Trophoblast cell (in vitro differentiated cells and primary cell): ENCODE data around the gene KEL.

Source experiments
- DNase-seq, 2 donors: peaks; one replicate each; pipeline ENCODE4 v3.0.0-alpha.2; 2016
- H2AFZ ChIP-seq: 2 replicates; pipeline ENCODE4 v1.6.1; 2013; ENCODE audit warnings: low read length, moderate library complexity, mild to moderate bottlenecking; ENCODE audit not compliant: insufficient read depth, poor library complexity
- H2AK5ac ChIP-seq: 2 replicates; pipeline ENCODE4 v1.6.1; 2013; ENCODE audit warnings: mild to moderate bottlenecking, low read length
- H2BK120ac ChIP-seq: 2 replicates; pipeline ENCODE4 v1.6.1; 2013; ENCODE audit warnings: low read length, mild to moderate bottlenecking, moderate library complexity; ENCODE audit not compliant: insufficient read depth, poor library complexity
- H2BK12ac ChIP-seq: 2 replicates; pipeline ENCODE4 v1.6.1; 2013; ENCODE audit warnings: mild to moderate bottlenecking, low read length, moderate library complexity
- H2BK5ac ChIP-seq: 2 replicates; pipeline ENCODE4 v1.6.1; 2013; ENCODE audit warnings: low read length, low read depth, moderate library complexity, mild to moderate bottlenecking; ENCODE audit not compliant: poor library complexity
- H3K14ac ChIP-seq: 2 replicates; pipeline ENCODE4 v1.6.1; 2013; ENCODE audit warnings: mild to moderate bottlenecking, low read length
- H3K18ac ChIP-seq: 2 replicates; pipeline ENCODE4 v1.6.1; 2013; ENCODE audit warnings: mild to moderate bottlenecking, low read length
- H3K23ac ChIP-seq: 2 replicates; pipeline ENCODE4 v1.6.1; 2013; ENCODE audit warnings: low read length
- H3K27ac ChIP-seq: 2 replicates; pipeline ENCODE4 v1.5.1; 2013; ENCODE audit warnings: low read depth, mild to moderate bottlenecking, inconsistent platforms, low read length, moderate library complexity
- H3K27me3 ChIP-seq: 2 replicates; pipeline ENCODE4 v1.6.1; 2013; ENCODE audit warnings: inconsistent platforms, mild to moderate bottlenecking, low read length, moderate library complexity; ENCODE audit not compliant: insufficient read depth
- H3K36me3 ChIP-seq, 2 experiments: 1 replicate in 1 of 2; 2 replicates in 1 of 2; pipeline ENCODE4 v1.6.1; 2013; ENCODE audit warnings: low read length in 2 of 2, mild to moderate bottlenecking in 2 of 2, moderate library complexity in 1 of 2; ENCODE audit not compliant: insufficient read depth in 2 of 2, control insufficient read depth in 1 of 2
- H3K4ac ChIP-seq: 2 replicates; pipeline ENCODE4 v1.6.1; 2013; ENCODE audit warnings: low read depth, mild to moderate bottlenecking, low read length, moderate library complexity
- H3K4me1 ChIP-seq, 2 experiments: 1 replicate in 1 of 2; 2 replicates in 1 of 2; pipeline ENCODE4 v1.6.1; 2013; ENCODE audit warnings: low read length in 2 of 2, mild to moderate bottlenecking in 2 of 2, moderate library complexity in 1 of 2; ENCODE audit not compliant: insufficient read depth in 2 of 2, control insufficient read depth in 1 of 2
- H3K4me2 ChIP-seq: 2 replicates; pipeline ENCODE4 v1.6.1; 2013; ENCODE audit warnings: inconsistent platforms, mild to moderate bottlenecking, low read length, moderate library complexity
- H3K4me3 ChIP-seq: 2 replicates; pipeline ENCODE4 v1.5.1; 2013; ENCODE audit warnings: mild to moderate bottlenecking, low read depth, low read length, inconsistent platforms
- H3K79me1 ChIP-seq: one replicate; pipeline ENCODE4 v1.6.1; 2013; ENCODE audit warnings: low read length
- H3K79me2 ChIP-seq: 2 replicates; pipeline ENCODE4 v1.6.1; 2013; ENCODE audit warnings: low read length, mild to moderate bottlenecking; ENCODE audit not compliant: control insufficient read depth, insufficient read depth, poor library complexity
- H3K9ac ChIP-seq: 2 replicates; pipeline ENCODE4 v1.6.1; 2013; ENCODE audit warnings: mild to moderate bottlenecking, low read length
- H3K9me3 ChIP-seq: 2 replicates; pipeline ENCODE4 v1.6.1; 2013; ENCODE audit warnings: low read depth, mild to moderate bottlenecking, control low read depth, inconsistent platforms, low read length; ENCODE audit not compliant: insufficient read depth
- H4K12ac ChIP-seq: 2 replicates; pipeline ENCODE4 v1.6.1; 2013; ENCODE audit warnings: low read depth, mild to moderate bottlenecking, low read length, moderate library complexity
- H4K8ac ChIP-seq: 2 replicates; pipeline ENCODE4 v1.6.1; 2013; ENCODE audit warnings: low read depth, mild to moderate bottlenecking, low read length, moderate library complexity
- H4K91ac ChIP-seq: one replicate; pipeline ENCODE4 v1.6.1; 2013; ENCODE audit warnings: low read depth, mild to moderate bottlenecking, low read length, moderate library complexity
- WGBS: extraction: QIAGEN DNeasy Blood & Tissue Kit; methylation state at CpG from one replicate; pipeline ENCODE4 v1.1.7; 2013; ENCODE audit warnings: missing lambda C conversion rate; ENCODE audit not compliant: insufficient read length, insufficient coverage; ENCODE audit errors: extremely low coverage; 5-methylcytosine and 5-hydroxymethylcytosine counted together

KEL gene

GRCh38 chr7:142999793-143000192 lies 37.6 kb upstream of the KEL start:
- Histone ChIP-seq H3K9me3 (no peaks in the 10 kb centered on the region), H3K4ac (no peak overlapping the region), H4K91ac (no peak overlapping the region), H2BK120ac (no peak overlapping the region), H3K79me1 (no peaks in the 10 kb centered on the region), H4K8ac (no peak overlapping the region), H3K36me3 (no peaks in the 10 kb centered on the region), H3K9ac (no peak overlapping the region), H3K27ac (no peak overlapping the region), H2BK12ac (no peak overlapping the region), H2AFZ (no peak overlapping the region), H3K23ac (no peak overlapping the region), H3K27me3 (no peaks in the 10 kb centered on the region), H4K12ac (no peak overlapping the region), H3K4me3 (no peak overlapping the region), H3K4me2 (no peak overlapping the region), H2AK5ac (no peak overlapping the region), H3K4me1 (no peaks in the 10 kb centered on the region), H3K14ac (no peak overlapping the region), H3K79me2 (no peaks in the 10 kb centered on the region), H2BK5ac (no peak overlapping the region), H3K18ac (no peak overlapping the region)
- no peak for DNase-seq

GRCh38 chr7:142998966-142999365 lies 36.8 kb upstream of the KEL start:
- no peak overlapping the region for H3K4me2 ChIP-seq
- no peak for DNase-seq
- no peak overlapping the region for H2AK5ac ChIP-seq
- no peak overlapping the region for H2BK120ac ChIP-seq
- H3K27me3 ChIP-seq = no peaks in the 10 kb centered on the region
- H3K4me3 ChIP-seq = no peak overlapping the region
- no peaks in the 10 kb centered on the region for H3K9me3 ChIP-seq
- no peaks in the 10 kb centered on the region for H3K79me2 ChIP-seq
- no CpG with 5 or more reads among the region's 6 CpGs for WGBS
- H2BK12ac ChIP-seq = no peak overlapping the region
- H3K27ac ChIP-seq = no peak overlapping the region
- H3K14ac ChIP-seq = no peak overlapping the region
- no peak overlapping the region for H2AFZ ChIP-seq
- no peak overlapping the region for H4K91ac ChIP-seq
- H3K4ac ChIP-seq = no peak overlapping the region
- no peaks in the 10 kb centered on the region for H3K4me1 ChIP-seq
- no peak overlapping the region for H4K12ac ChIP-seq
- H3K9ac ChIP-seq = no peak overlapping the region
- no peak overlapping the region for H4K8ac ChIP-seq
- H3K36me3 ChIP-seq = no peaks in the 10 kb centered on the region
- no peak overlapping the region for H3K23ac ChIP-seq
- H3K18ac ChIP-seq = no peak overlapping the region
- no peaks in the 10 kb centered on the region for H3K79me1 ChIP-seq
- no peak overlapping the region for H2BK5ac ChIP-seq

GRCh38 chr7:142997456-142997989 lies 35.4 kb upstream of the KEL start:
- H3K36me3 ChIP-seq = no peaks in the 10 kb centered on the region
- no peak overlapping the region for H3K27ac ChIP-seq
- H3K4me1 ChIP-seq = no peaks in the 10 kb centered on the region
- H2BK12ac ChIP-seq = no peak overlapping the region
- H2AK5ac ChIP-seq = no peak overlapping the region
- H3K9me3 ChIP-seq = no peaks in the 10 kb centered on the region
- H2BK120ac ChIP-seq = no peak overlapping the region
- H3K79me2 ChIP-seq = no peaks in the 10 kb centered on the region
- no peak overlapping the region for H2BK5ac ChIP-seq
- no peak overlapping the region for H2AFZ ChIP-seq
- H3K9ac ChIP-seq = no peak overlapping the region
- DNase-seq = no peak
- H3K23ac ChIP-seq = peak overlapping the region; percentile 53
- H3K27me3 ChIP-seq = no peaks in the 10 kb centered on the region
- H3K18ac ChIP-seq = no peak overlapping the region
- H3K4ac ChIP-seq = no peak overlapping the region
- no peak overlapping the region for H4K91ac ChIP-seq
- WGBS = no CpG with 5 or more reads among the region's 4 CpGs
- H3K4me2 ChIP-seq = no peak overlapping the region
- H4K8ac ChIP-seq = no peak overlapping the region
- no peaks in the 10 kb centered on the region for H3K79me1 ChIP-seq
- no peak overlapping the region for H3K4me3 ChIP-seq
- no peak overlapping the region for H3K14ac ChIP-seq
- no peak overlapping the region for H4K12ac ChIP-seq

- no peak overlapping the region for H2AFZ ChIP-seq
These were observed 30.3 kb upstream of the KEL start for GRCh38 chr7:142992427-142992826.

More at GRCh38 chr7:142992427-142992826, 30.3 kb upstream of the KEL start:
- H2BK120ac ChIP-seq = no peak overlapping the region
- H4K12ac ChIP-seq = no peak overlapping the region
- no peaks in the 10 kb centered on the region for H3K79me2 ChIP-seq
- no peak overlapping the region for H4K8ac ChIP-seq
- no peaks in the 10 kb centered on the region for H3K4me1 ChIP-seq
- no peak overlapping the region for H2BK5ac ChIP-seq
- H3K79me1 ChIP-seq = no peaks in the 10 kb centered on the region
- no peak for DNase-seq
- no peaks in the 10 kb centered on the region for H3K27me3 ChIP-seq
- no peak overlapping the region for H2BK12ac ChIP-seq
- H2AK5ac ChIP-seq = no peak overlapping the region
- H3K4me2 ChIP-seq = no peak overlapping the region
- no peak overlapping the region for H3K23ac ChIP-seq
- H4K91ac ChIP-seq = no peak overlapping the region
- no peak overlapping the region for H3K9ac ChIP-seq
- no peak overlapping the region for H3K27ac ChIP-seq
- no peaks in the 10 kb centered on the region for H3K9me3 ChIP-seq
- H3K18ac ChIP-seq = no peak overlapping the region
- no peaks in the 10 kb centered on the region for H3K36me3 ChIP-seq
- no peak overlapping the region for H3K4me3 ChIP-seq
- no peak overlapping the region for H3K14ac ChIP-seq
- H3K4ac ChIP-seq = no peak overlapping the region
- WGBS = no CpG with 5 or more reads among the region's 3 CpGs
